Esophagus squamous epithelium (tissue), 5 donors: ENCODE data around the gene MT1A. TPM values are rescaled to one million over a fixed set of nuclear protein-coding genes. Genes with fewer than 3 reads are reported as not detected.
A peak's percentile ranks its signal among the peaks of the same experiment; 100 is the strongest.

Experiments used
- DNase-seq: peaks from one replicate; lab custom pipeline; 2025; lab: John Stamatoyannopoulos, UW
- H3K27ac ChIP-seq, 4 donors: fragments of 200-600 bp; sonication (generic); one replicate each; pipeline ENCODE4 v1.5.1; 2016 to 2019; ENCODE audit warnings: mild to moderate bottlenecking in 1 of 4
- H3K27me3 ChIP-seq, 4 donors: fragments of 200-600 bp; sonication (generic); 1 replicate in 3 of 4; 2 replicates in 1 of 4; pipeline versions ENCODE4 v1.5.1 to v1.6.0; 2017 to 2021; ENCODE audit warnings: antibody characterized with exemption in 1 of 4
- H3K36me3 ChIP-seq, 3 donors: fragments of 200-600 bp; sonication (generic); one replicate each; pipeline ENCODE4 v1.5.1; 2016 to 2019
- H3K4me1 ChIP-seq, 3 donors: fragments of 200-600 bp; sonication (generic); one replicate each; pipeline ENCODE4 v1.5.1; 2017 to 2019
- H3K4me3 ChIP-seq, 4 donors: fragments of 200-600 bp; sonication (generic); 1 replicate in 3 of 4; 2 replicates in 1 of 4; pipeline ENCODE4 v1.5.1; 2016 to 2019; ENCODE audit warnings: mild to moderate bottlenecking in 2 of 4, moderate library complexity in 1 of 4
- H3K9me3 ChIP-seq, 3 donors: fragments of 200-600 bp; sonication (generic); one replicate each; pipeline ENCODE4 v1.5.1; 2016 to 2019
- CTCF ChIP-seq, 6 experiments: fragments of 450-650 bp in 4 of 6; fragments of 200-600 bp in 2 of 6; sonication (generic) in 2 of 6; IDR thresholded peaks; one replicate each; pipeline ENCODE4 v1.5.1; 2016 to 2019; ENCODE audit warnings: antibody characterized with exemption in 6 of 6, mild to moderate bottlenecking in 4 of 6, moderate library complexity in 4 of 6
- POLR2A ChIP-seq, 4 donors: fragments of 450-650 bp; IDR thresholded peaks; one replicate each; pipeline ENCODE4 v1.6.1; 2017; ENCODE audit warnings: antibody characterized with exemption in 4 of 4, mild to moderate bottlenecking in 4 of 4, moderate library complexity in 3 of 4
- WGBS, 2 donors: methylation state at CpG; one replicate each; pipeline ENCODE4 v1.1.5; 2018; 5-methylcytosine and 5-hydroxymethylcytosine counted together
- intact Hi-C: fragments of 100-400 bp; cut with DNase I; formaldehyde crosslinking; loops from one replicate; pipeline ENCODE4 v1.15.0; 2022
- total RNA-seq, 4 donors: library from RNA; depleted of rRNA; stranded (reverse); fragments of >200 nt; gene quantifications; one replicate each; pipeline ENCODE4 v1.1.0, GENCODE V29; 2016
- donor health status: DM: yes; HTN: yes; CAD: no.

The MT1A gene
- total RNA-seq, 4 donors from 2014 or later = 3.3 to 34.2 (median 5.3) TPM; not detected in 1

DNA sequence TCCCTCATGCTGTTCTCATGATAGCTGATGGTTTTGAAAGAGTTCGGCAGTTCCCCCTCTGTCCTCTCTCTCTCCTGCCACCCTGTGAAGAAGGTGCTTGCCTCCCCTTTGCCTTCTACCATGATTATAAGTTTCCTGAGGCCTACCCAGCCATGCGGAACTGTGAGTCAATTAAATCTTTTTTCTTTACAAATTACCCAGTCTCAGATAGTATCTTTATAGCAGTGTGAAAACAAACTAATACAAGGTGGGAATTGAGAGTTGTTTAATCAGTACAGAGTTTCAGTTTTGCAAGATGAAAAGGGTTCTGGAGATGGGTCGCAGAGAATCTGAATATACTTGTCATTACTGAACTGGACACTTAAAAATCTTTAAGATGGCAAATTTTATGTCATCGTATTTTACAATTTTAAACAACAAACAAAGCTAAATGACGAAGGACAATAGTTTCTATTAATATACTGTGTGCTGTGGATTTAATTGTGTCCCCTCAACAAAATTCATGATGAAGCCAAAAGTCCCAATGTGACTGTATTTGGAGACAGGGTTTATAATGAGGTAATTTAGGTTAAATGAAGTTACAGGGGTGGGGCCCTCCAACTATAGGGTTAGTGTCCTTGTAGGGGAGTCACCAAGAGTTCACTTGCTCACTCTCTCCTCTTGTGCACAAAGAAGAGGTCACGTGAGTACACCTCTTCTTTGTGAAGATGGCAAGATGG is 44.7 kb upstream of the MT1A start:
- H3K27ac ChIP-seq = no peak overlapping the region
- intact Hi-C loops = no loop called here
- H3K9me3 ChIP-seq = no peaks in the 10 kb centered on the region
- H3K36me3 ChIP-seq = no peaks in the 10 kb centered on the region
- H3K4me3 ChIP-seq = no peak overlapping the region
- no peak for DNase-seq
- H3K4me1 ChIP-seq = peaks cover 8 to 13% (median 8%) of the 10 kb centered on the region in 3 donors
- no peak for TF ChIP-seq CTCF (IDR thresholded peaks at IDR 0.05)
- TF ChIP-seq POLR2A (IDR thresholded peaks at IDR 0.05) = no peak
- WGBS, 2 donors = 70 to 94% methylated on average over 6 of the region's 6 CpGs
- peaks cover 6 to 42% (median 10%) of the 10 kb centered on the region in 4 donors for H3K27me3 ChIP-seq

DNA sequence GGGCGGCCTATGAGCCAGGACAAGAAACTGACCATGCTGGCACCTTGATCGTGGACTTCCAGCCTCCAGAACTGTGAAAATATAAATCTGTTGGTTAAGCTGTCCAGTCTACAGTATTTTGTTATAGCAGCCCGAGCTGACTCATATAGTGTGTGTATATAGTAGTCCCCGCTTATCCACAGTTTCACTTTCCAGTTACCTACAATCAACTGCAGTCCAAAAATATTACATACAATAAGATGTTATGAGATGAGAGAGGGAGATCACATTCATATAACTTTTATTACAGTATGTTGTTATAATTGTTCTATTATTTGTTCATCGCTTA is 44.2 kb upstream of the MT1A start:
- H3K36me3 ChIP-seq = no peaks in the 10 kb centered on the region
- DNase-seq = no peak
- H3K4me3 ChIP-seq = no peak overlapping the region
- 93 to 95% methylated on average over 5 of the region's 5 CpGs for WGBS, 2 donors
- no peaks in the 10 kb centered on the region for H3K9me3 ChIP-seq
- intact Hi-C loops = no loop called here
- H3K27me3 ChIP-seq = peaks cover 5 to 36% (median 6%) of the 10 kb centered on the region in 4 donors
- no peak for TF ChIP-seq CTCF (IDR thresholded peaks at IDR 0.05)
- no peak for TF ChIP-seq POLR2A (IDR thresholded peaks at IDR 0.05)
- no peak overlapping the region for H3K27ac ChIP-seq
- H3K4me1 ChIP-seq = peaks cover 4 to 8% (median 6%) of the 10 kb centered on the region in 3 donors

DNA sequence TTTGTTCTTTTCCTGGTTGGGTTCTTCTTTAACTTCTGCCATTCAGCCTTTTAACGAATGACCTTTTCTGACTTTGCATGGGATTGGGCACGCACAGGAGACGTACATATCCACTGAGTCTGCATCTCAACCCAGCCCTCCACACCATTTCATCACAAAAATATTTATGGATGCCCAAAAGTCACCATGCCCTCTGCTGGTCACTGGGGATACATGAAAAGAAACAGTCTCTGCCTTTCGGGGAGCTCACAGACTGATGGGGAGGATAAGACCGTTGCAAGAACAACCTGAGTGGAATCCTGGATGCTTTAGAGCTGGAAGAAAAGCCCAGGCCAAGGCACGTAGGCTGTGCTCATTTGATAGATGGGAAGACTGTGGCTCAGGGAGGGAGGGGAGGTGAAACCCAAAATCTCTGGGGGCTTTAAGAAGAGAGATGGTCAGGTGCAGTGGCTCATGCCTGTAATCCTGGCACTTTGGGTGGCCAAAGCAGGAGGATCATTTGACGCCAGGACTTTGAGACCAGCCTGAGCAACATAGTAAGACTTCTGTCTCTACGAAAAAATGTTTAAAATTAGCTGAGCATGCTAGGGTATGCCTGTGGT is 38.0 kb upstream of the MT1A start:
- H3K4me3 ChIP-seq = no peak overlapping the region
- no peaks in the 10 kb centered on the region for H3K36me3 ChIP-seq
- intact Hi-C loops = loop anchor here (5.0 to 10.0 kb wide), 2 partner anchors 88 to 94 kb away; no protein-coding TSS in a partner anchor
- peaks cover under 1 to 3% (median 2%) of the 10 kb centered on the region in 3 donors for H3K4me1 ChIP-seq
- no peaks in the 10 kb centered on the region for H3K9me3 ChIP-seq
- WGBS, 2 donors = 18 to 24% methylated on average over 7 to 8 of the region's 8 CpGs
- H3K27ac ChIP-seq = no peak overlapping the region
- TF ChIP-seq POLR2A (IDR thresholded peaks at IDR 0.05) (no peak), CTCF (IDR thresholded peaks at IDR 0.05) (peak in 5 of 6 experiments; percentile 60 to 77 (median 71))
- DNase-seq = no peak
- peaks cover 0 to 6% (median 0%) of the 10 kb centered on the region in 4 donors for H3K27me3 ChIP-seq

- intact Hi-C loops = loop anchor here (5.0 to 10.0 kb wide), 2 partner anchors 89 to 93 kb away; no protein-coding TSS in a partner anchor
- Histone ChIP-seq H3K27ac (no peak overlapping the region), H3K36me3 (no peaks in the 10 kb centered on the region), H3K4me3 (no peak overlapping the region), H3K4me1 (peaks cover 9 to 11% (median 11%) of the 10 kb centered on the region in 3 donors), H3K27me3 (peaks cover 0 to 6% (median 0%) of the 10 kb centered on the region in 4 donors), H3K9me3 (no peaks in the 10 kb centered on the region)
- DNase-seq = no peak
- TF ChIP-seq POLR2A (IDR thresholded peaks at IDR 0.05) = no peak
- no peak for TF ChIP-seq CTCF (IDR thresholded peaks at IDR 0.05)
- WGBS, 2 donors = 69 to 74% methylated on average over 6 to 9 of the region's 9 CpGs
Measured at GRCh38 chr16:56601325-56601724, 37.1 kb upstream of the MT1A start.

- Histone ChIP-seq H3K4me3 (no peak overlapping the region), H3K27ac (no peak overlapping the region), H3K27me3 (no peaks in the 10 kb centered on the region), H3K4me1 (peaks cover 26 to 32% (median 29%) of the 10 kb centered on the region in 3 donors), H3K36me3 (no peaks in the 10 kb centered on the region), H3K9me3 (no peaks in the 10 kb centered on the region)
- DNase-seq = no peak
- WGBS, 2 donors = 53 to 62% methylated on average over 4 of the region's 4 CpGs
- peak in 5 of 6 experiments; percentile 32 to 47 (median 40) for TF ChIP-seq CTCF (IDR thresholded peaks at IDR 0.05)
- no peak for TF ChIP-seq POLR2A (IDR thresholded peaks at IDR 0.05)
- intact Hi-C loops = loop anchor here (5.0 to 10.0 kb wide), 2 partner anchors 91 kb away; no protein-coding TSS in a partner anchor
Measured at GRCh38 chr16:56603589-56603988, 34.9 kb upstream of the MT1A start.
